Mononuclear cell (primary cell): ENCODE data around the gene STAM. TPM values are rescaled to one million over a fixed set of nuclear protein-coding genes. Genes with fewer than 3 reads are reported as not detected.

ENCODE experiments used
- H3K27me3 ChIP-seq: 2 replicates; pipeline ENCODE4 v1.6.0; 2011; ENCODE audit warnings: low read length, control low read depth; ENCODE audit not compliant: insufficient read depth
- H3K4me1 ChIP-seq: 2 replicates; pipeline ENCODE4 v1.5.1; 2011; ENCODE audit warnings: mild to moderate bottlenecking, low read length, control low read depth; ENCODE audit not compliant: insufficient read depth
- H3K4me3 ChIP-seq: 2 replicates; pipeline ENCODE4 v1.5.1; 2011; ENCODE audit warnings: mild to moderate bottlenecking, low read length, moderate library complexity
- H3K9me3 ChIP-seq: 2 replicates; pipeline ENCODE4 v1.5.1; 2011; ENCODE audit warnings: low read depth, mild to moderate bottlenecking, control low read depth, low read length
- total RNA-seq: library from RNA; depleted of rRNA; stranded (reverse); fragments of >200 nt; gene quantifications from one replicate; pipeline ENCODE4 v1.2.3, GENCODE V29; 2012

STAM gene
- total RNA-seq, 1 donor, result 51.2 TPM

DNA sequence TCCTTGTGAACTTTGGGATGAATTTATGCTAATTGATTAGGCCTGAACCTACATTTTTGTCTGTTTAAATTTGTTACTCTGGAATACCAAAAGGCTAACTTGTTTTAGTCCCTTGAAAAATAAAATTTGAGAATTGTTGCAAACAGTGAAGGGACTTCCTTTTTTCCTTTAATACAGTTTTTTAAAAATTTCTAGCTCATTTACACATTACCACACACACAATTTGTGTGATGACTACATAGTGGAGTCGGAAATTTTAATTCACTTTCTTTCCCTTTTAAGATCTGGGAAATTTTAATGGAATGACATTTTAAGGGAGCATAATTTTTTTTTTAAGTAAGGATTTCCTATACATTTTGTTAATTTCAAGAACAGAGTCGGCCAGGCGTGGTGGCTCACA lies 99.5 kb downstream of the STAM start:
- Histone ChIP-seq H3K9me3 (no peaks in the 10 kb centered on the region), H3K4me3 (no peak overlapping the region), H3K4me1 (peaks cover 20% of the 10 kb centered on the region), H3K27me3 (no peaks in the 10 kb centered on the region)

GRCh38 chr10:17744341-17744861 lies 100.5 kb downstream of the STAM start:
- H3K4me1 ChIP-seq, result peaks cover 20% of the 10 kb centered on the region

DNA sequence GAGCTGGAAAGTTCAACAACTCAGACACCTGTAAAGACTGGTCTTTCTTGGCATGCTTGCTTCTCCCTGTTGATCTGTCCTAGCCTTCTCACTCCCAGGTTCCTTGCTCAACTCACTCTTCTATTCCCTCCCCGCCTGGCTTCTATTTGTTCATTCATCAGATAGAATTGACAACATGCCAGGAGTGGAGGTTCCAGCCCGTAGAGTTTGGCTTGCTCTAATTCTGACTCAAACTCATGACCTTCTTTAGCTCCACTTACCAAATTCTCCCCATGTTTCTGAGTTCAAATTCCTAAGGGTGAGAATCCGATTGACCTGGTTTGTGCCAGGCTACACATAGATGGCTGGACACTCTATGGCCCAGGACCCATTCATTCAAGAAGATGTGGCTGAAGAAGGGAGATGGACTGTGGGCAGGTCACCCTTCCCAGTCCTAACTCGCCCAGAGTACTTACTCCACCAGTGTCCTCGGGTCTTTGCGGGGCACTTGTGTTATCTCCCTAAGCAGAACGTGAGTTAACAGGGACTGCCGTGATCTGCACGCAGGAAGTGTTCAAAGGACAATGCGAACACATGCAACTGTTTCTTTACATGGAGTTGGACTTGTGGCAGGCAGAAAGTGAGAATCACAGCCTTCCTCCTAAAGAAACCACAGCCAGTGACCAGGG lies 104.1 kb downstream of the STAM start:
- H3K27me3 ChIP-seq, result no peaks in the 10 kb centered on the region
- H3K9me3 ChIP-seq, result no peaks in the 10 kb centered on the region
- H3K4me3 ChIP-seq, result no peak overlapping the region
- H3K4me1 ChIP-seq, result peaks cover 18% of the 10 kb centered on the region

More at GRCh38 chr10:17744341-17744861, 100.5 kb downstream of the STAM start:
- H3K27me3 ChIP-seq, result no peaks in the 10 kb centered on the region
- H3K9me3 ChIP-seq, result no peaks in the 10 kb centered on the region
- no peak overlapping the region for H3K4me3 ChIP-seq

DNA sequence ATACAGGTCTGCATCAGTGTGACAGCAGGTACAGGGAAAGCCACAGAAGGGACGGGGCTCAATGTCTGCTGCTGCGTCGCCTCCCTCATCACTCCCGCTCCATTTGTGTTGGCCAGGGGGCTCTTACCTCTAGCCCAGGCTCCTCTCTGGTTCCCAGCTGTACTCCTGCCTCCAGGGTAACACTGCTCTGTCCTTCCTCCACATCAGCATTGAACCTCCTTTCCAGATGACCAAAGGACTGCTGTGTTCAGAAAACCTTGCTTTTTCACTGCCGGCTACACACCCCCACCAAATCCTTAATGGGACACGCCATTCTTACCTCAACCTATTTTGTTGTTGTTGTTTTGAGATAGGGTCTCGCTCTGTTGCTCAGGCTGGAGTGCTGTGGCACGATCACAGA lies 105.9 kb downstream of the STAM start:
- Histone ChIP-seq H3K4me3 (no peak overlapping the region), H3K4me1 (peaks cover 1% of the 10 kb centered on the region), H3K27me3 (no peaks in the 10 kb centered on the region), H3K9me3 (no peaks in the 10 kb centered on the region)

DNA sequence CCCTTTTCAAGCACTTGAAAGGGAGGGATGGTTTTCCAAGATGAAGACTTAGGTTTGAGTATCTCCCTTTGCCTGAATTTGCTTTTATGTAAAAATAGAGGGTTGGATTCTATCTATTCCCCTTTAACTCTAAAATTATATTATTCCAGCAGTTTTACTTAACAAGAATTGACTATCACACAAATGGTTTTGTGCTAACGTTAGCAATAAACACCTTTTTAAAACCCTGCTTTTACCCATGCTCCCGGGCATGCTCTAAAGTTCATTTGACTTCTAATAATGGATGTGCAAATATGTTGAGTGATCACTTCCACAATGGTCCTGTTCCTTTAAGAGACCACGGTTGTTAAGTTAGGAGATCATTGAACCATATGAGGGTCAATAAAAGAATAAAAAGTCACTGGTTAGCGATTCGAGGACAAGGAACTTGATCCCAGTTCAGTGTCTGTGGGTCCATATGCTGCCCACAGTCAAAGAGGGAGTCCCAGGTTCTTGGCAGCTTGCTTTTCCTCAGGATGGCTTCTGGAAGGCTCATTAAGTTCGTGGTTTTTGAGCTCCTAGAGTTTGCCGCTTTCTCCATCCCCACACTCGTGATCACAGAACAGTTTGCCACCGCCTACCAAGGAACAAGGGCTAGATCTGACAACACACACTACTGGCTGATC lies 108.0 kb downstream of the STAM start, which contains the start of gene TMEM236:
TSS of gene TMEM236 (plus strand) at position 421 of the 665 bp plus-strand sequence. CDS start at position 516, 95 bp downstream.
- H3K4me3 ChIP-seq, result no peak within 1 kb of the TSS
- peaks cover 3% of the 10 kb centered on the region for H3K4me1 ChIP-seq
- H3K27me3 ChIP-seq, result no peaks in the 10 kb centered on the region
- no peaks in the 10 kb centered on the region for H3K9me3 ChIP-seq

- Histone ChIP-seq H3K9me3 (no peaks in the 10 kb centered on the region), H3K4me3 (no peak overlapping the region), H3K4me1 (peaks cover 8% of the 10 kb centered on the region), H3K27me3 (no peaks in the 10 kb centered on the region)
Observed at GRCh38 chr10:17756557-17757217, 112.7 kb downstream of the STAM start.

- H3K4me3 ChIP-seq, result no peak overlapping the region
- H3K9me3 ChIP-seq, result no peaks in the 10 kb centered on the region
- H3K4me1 ChIP-seq, result peaks cover 8% of the 10 kb centered on the region
- H3K27me3 ChIP-seq, result no peaks in the 10 kb centered on the region
Observed at GRCh38 chr10:17758200-17758599, 114.2 kb downstream of the STAM start.

DNA sequence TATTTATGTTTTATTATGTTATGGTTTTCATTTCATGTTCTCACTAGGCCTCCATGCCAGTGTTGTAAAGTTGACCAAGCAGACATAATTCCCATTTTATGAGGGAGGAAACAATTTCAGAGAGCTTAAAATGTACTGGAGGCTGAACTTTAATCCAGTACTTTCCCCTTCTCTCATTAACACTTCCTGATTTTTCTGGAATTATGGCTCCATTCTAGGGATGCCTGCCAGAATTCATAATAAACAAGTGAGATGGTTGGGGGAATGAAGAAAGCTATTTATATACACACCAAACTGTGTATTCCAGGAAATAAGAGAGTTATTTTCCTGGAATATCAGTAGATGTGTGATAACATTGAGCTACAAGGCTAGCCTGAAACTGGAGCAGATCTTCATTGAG lies 114.9 kb downstream of the STAM start:
- no peaks in the 10 kb centered on the region for H3K27me3 ChIP-seq
- peaks cover 8% of the 10 kb centered on the region for H3K4me1 ChIP-seq
- H3K9me3 ChIP-seq, result no peaks in the 10 kb centered on the region
- H3K4me3 ChIP-seq, result no peak overlapping the region

GRCh38 chr10:17764142-17764541 lies 120.2 kb downstream of the STAM start:
- Histone ChIP-seq H3K9me3 (no peaks in the 10 kb centered on the region), H3K27me3 (no peaks in the 10 kb centered on the region), H3K4me3 (no peak overlapping the region), H3K4me1 (peaks cover 2% of the 10 kb centered on the region)

DNA sequence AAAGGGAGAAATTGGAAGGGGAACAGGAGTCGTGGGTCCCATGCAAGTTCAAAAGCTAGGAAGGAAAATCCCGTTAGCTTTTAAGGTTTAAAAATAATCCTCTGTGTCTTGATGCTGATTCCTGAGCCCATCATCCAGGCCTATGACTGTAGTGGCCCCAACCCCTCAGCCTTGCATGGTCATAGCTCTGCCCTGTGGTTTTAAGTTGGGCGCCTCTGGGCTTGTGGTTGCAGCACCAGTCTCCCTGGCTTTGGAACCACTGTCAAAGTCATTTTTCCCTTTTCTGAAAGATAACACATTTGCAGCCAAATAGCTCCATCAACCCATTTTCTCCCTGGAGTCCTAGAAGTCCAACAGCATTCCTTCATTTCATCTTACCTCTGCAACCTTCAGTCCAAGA lies 121.7 kb downstream of the STAM start:
- H3K27me3 ChIP-seq, result no peaks in the 10 kb centered on the region
- H3K4me3 ChIP-seq, result no peak overlapping the region
- no peaks in the 10 kb centered on the region for H3K9me3 ChIP-seq
- peaks cover 6% of the 10 kb centered on the region for H3K4me1 ChIP-seq

Other genes with a start within 250 kb of the STAM start
- 1.3 TPM for gene ST8SIA6, start 189.6 kb upstream of the STAM start, total RNA-seq
- 0.84 TPM for gene HACD1, start 26.8 kb upstream of the STAM start, total RNA-seq
- under 0.01 TPM for gene TMEM236, start 108.0 kb downstream of the STAM start, total RNA-seq
- 0.21 TPM for gene MRC1, start 165.2 kb downstream of the STAM start, total RNA-seq